HepG2 (cell line): ENCODE data around the gene HES3. TPM values are rescaled to one million over a fixed set of nuclear protein-coding genes. Genes with fewer than 3 reads are reported as not detected.

Source experiments
- DMAP1 ChIP-seq: IDR thresholded peaks from 2 replicates; pipeline ENCODE4 v1.6.1; 2016
- HHEX ChIP-seq: IDR thresholded peaks from 2 replicates; pipeline ENCODE4 v1.6.1; 2016; ENCODE audit warnings: control low read depth
- HOXA5 ChIP-seq: sonication (generic); formaldehyde crosslinking; IDR thresholded peaks from 2 replicates; pipeline ENCODE4 v1.4.0; 2020; ENCODE audit warnings: missing genetic modification reagents
- IKZF1 ChIP-seq: fragments of 450-650 bp; IDR thresholded peaks from 2 replicates; pipeline ENCODE4 v1.7.1; 2016
- KLF12 ChIP-seq: sonication (generic); formaldehyde crosslinking; IDR thresholded peaks from 2 replicates; pipeline ENCODE4 v1.4.0; 2020; ENCODE audit warnings: missing genetic modification reagents, borderline replicate concordance
- MTA3 ChIP-seq: sonication (generic); formaldehyde crosslinking; IDR thresholded peaks from 2 replicates; pipeline ENCODE4 v1.4.0; 2020; ENCODE audit warnings: missing genetic modification reagents
- SOX13 ChIP-seq, 3 experiments: fragments of 450-650 bp in 1 of 3; sonication (generic) in 1 of 3; formaldehyde crosslinking in 1 of 3; IDR thresholded peaks in 2 of 3; conservative IDR thresholded peaks in 1 of 3; 2 replicates each; pipeline versions ENCODE4 v1.5.0 to v1.6.1; 2016 to 2020; ENCODE audit warnings: antibody characterized with exemption in 1 of 3, mild to moderate bottlenecking in 1 of 3, missing compliant biosample characterization in 1 of 3, missing genetic modification reagents in 1 of 3, moderate library complexity in 1 of 3
- SRF ChIP-seq: IDR thresholded peaks from 2 replicates; pipeline ENCODE4 v1.6.1; 2011; ENCODE audit warnings: mild to moderate bottlenecking, low read depth, low read length, moderate library complexity
- TOE1 ChIP-seq: sonication (generic); formaldehyde crosslinking; IDR thresholded peaks from 2 replicates; pipeline ENCODE4 v1.4.0; 2020; ENCODE audit warnings: mild to moderate bottlenecking, missing genetic modification reagents
- ZBTB20 ChIP-seq: sonication (generic); formaldehyde crosslinking; IDR thresholded peaks from 2 replicates; pipeline ENCODE4 v1.8.1; 2023; ENCODE audit warnings: missing genetic modification reagents, low read depth, mild to moderate bottlenecking, borderline replicate concordance
- ZNF251 ChIP-seq: sonication (generic); formaldehyde crosslinking; IDR thresholded peaks from 2 replicates; pipeline ENCODE4 v1.9.0; 2021; ENCODE audit warnings: mild to moderate bottlenecking, missing genetic modification reagents
- ZNF292 ChIP-seq: sonication (generic); formaldehyde crosslinking; IDR thresholded peaks from 2 replicates; pipeline ENCODE4 v1.8.1; 2022; ENCODE audit warnings: mild to moderate bottlenecking, low read depth, missing genetic modification reagents, borderline replicate concordance
- ZNF792 ChIP-seq: IDR thresholded peaks from 2 replicates; pipeline ENCODE4 v1.6.1; 2016
- ZSCAN12 ChIP-seq: sonication (generic); formaldehyde crosslinking; IDR thresholded peaks from 2 replicates; pipeline ENCODE4 v1.9.0; 2021; ENCODE audit warnings: mild to moderate bottlenecking, missing genetic modification reagents
- ZSCAN20 ChIP-seq: sonication (generic); formaldehyde crosslinking; IDR thresholded peaks from 2 replicates; pipeline ENCODE4 v1.4.0; 2020; ENCODE audit warnings: missing genetic modification reagents, mild to moderate bottlenecking, borderline replicate concordance
- polyA plus RNA-seq, 8 experiments: library from polyadenylated mRNA; depleted of rRNA in 3 of 8; stranded (reverse) in 7 of 8; unstranded in 1 of 8; fragments of >200 nt; fragmentation: Illumina TruSeq in 4 of 8; extraction: Trizol in 4 of 8; gene quantifications; 2 replicates each; pipeline versions ENCODE4 v1.2.1 to v1.2.3, GENCODE V29; 2011 to 2016; ENCODE audit warnings: low read depth in 4 of 8, missing spikeins in 1 of 8, mixed read lengths in 1 of 8; ENCODE audit not compliant: insufficient read depth in 1 of 8
- total RNA-seq, 5 experiments: library from RNA; depleted of rRNA; stranded (reverse); fragments of >200 nt; fragmentation: Illumina TruSeq; extraction: Trizol; gene quantifications; 2 replicates each; pipeline ENCODE4 v1.2.3, GENCODE V29; 2016; ENCODE audit warnings: low read depth in 1 of 5
- TF ChIP-seq, protein P1 (sequence below): sonication (generic); formaldehyde crosslinking; IDR thresholded peaks from 2 replicates; pipeline ENCODE4 v1.5.1; 2020; ENCODE audit warnings: missing genetic modification reagents, mild to moderate bottlenecking, borderline replicate concordance
- TF ChIP-seq, protein P2 (sequence below): sonication (generic); formaldehyde crosslinking; IDR thresholded peaks from 2 replicates; pipeline ENCODE4 v1.4.0; 2020; ENCODE audit warnings: mild to moderate bottlenecking, low read depth, missing genetic modification reagents
- TF ChIP-seq, protein P3 (sequence below): sonication (generic); formaldehyde crosslinking; conservative IDR thresholded peaks from 2 replicates; pipeline ENCODE4 v1.4.0; 2020; ENCODE audit warnings: mild to moderate bottlenecking, missing genetic modification reagents, moderate library complexity
- TF ChIP-seq, protein P4 (sequence below): sonication (generic); formaldehyde crosslinking; IDR thresholded peaks from 2 replicates; pipeline ENCODE4 v1.8.0; 2022; ENCODE audit warnings: missing genetic modification reagents, mild to moderate bottlenecking, moderate library complexity, borderline replicate concordance

HES3 gene
- total and polyA plus RNA-seq, 2 of the 13 experiments (the other 11 are each of a cell fraction or from before 2014, with no cell fraction given), result not detected

DNA sequence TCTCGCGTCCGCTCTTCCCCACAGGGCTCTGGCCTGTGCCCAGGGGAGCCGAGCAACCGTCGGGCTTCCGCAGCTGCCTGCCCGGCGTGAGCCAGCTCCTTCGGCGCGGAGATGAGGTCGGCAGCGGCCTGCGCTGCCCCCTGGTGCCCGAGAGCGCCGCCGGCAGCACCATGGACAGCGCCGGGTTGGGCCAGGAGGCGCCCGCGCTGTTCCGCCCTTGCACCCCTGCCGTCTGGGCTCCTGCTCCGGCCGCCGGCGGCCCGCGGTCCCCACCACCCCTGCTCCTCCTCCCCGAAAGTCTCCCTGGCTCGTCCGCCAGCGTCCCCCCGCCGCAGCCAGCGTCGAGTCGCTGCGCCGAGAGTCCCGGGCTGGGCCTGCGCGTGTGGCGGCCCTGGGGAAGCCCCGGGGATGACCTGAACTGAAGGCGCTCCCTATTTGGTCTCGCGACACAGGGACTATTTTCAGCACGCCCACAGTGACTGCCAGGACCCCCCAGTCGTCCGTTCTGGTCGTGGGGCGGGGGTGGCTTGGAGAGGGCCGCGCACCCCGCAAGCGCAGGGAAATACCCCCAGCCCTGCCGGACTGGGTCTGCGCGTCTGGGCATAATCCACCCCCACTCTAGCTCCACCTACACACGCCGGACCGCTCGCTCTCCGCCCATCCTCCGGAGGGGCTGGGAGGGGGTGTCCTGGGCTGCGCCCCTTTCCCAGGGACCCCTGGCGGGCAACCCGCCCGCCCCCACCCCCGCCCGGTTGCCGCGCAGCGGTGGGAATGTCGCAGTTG lies 1.3 kb downstream of the HES3 start (continued):
- TF ChIP-seq, protein P1, sequence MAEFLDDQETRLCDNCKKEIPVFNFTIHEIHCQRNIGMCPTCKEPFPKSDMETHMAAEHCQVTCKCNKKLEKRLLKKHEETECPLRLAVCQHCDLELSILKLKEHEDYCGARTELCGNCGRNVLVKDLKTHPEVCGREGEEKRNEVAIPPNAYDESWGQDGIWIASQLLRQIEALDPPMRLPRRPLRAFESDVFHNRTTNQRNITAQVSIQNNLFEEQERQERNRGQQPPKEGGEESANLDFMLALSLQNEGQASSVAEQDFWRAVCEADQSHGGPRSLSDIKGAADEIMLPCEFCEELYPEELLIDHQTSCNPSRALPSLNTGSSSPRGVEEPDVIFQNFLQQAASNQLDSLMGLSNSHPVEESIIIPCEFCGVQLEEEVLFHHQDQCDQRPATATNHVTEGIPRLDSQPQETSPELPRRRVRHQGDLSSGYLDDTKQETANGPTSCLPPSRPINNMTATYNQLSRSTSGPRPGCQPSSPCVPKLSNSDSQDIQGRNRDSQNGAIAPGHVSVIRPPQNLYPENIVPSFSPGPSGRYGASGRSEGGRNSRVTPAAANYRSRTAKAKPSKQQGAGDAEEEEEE (CRISPR knock-in tag), result no peak
- TF ChIP-seq ZBTB20 (CRISPR knock-in tag), result peak; percentile 97
- TF ChIP-seq KLF12 (CRISPR knock-in tag), result peak; percentile 98
- TF ChIP-seq IKZF1, result no peak
- TF ChIP-seq, protein P2, sequence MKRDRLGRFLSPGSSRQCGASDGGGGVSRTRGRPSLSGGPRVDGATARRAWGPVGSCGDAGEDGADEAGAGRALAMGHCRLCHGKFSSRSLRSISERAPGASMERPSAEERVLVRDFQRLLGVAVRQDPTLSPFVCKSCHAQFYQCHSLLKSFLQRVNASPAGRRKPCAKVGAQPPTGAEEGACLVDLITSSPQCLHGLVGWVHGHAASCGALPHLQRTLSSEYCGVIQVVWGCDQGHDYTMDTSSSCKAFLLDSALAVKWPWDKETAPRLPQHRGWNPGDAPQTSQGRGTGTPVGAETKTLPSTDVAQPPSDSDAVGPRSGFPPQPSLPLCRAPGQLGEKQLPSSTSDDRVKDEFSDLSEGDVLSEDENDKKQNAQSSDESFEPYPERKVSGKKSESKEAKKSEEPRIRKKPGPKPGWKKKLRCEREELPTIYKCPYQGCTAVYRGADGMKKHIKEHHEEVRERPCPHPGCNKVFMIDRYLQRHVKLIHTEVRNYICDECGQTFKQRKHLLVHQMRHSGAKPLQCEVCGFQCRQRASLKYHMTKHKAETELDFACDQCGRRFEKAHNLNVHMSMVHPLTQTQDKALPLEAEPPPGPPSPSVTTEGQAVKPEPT (CRISPR knock-in tag), result peak; percentile 88
- TF ChIP-seq ZSCAN20, result peak; percentile 99
- peak; percentile 48; the same call in 1 of the 2 replicates for TF ChIP-seq DMAP1 (CRISPR knock-in tag)
- TF ChIP-seq SOX13 (IDR thresholded peaks at IDR 0.05), result no peak
- TF ChIP-seq SOX13 (CRISPR knock-in tag; conservative IDR thresholded peaks at IDR 0.05 in 1 of 2, IDR thresholded peaks at IDR 0.05 in 1 of 2), result peak in 1 of 2 experiments; percentile 81; a peak in 2 of 4 replicates
- TF ChIP-seq ZSCAN12, result peak; percentile 99
- TF ChIP-seq ZNF292 (CRISPR knock-in tag), result no peak
- peak; percentile 99 for TF ChIP-seq ZNF792
- TF ChIP-seq, protein P3, sequence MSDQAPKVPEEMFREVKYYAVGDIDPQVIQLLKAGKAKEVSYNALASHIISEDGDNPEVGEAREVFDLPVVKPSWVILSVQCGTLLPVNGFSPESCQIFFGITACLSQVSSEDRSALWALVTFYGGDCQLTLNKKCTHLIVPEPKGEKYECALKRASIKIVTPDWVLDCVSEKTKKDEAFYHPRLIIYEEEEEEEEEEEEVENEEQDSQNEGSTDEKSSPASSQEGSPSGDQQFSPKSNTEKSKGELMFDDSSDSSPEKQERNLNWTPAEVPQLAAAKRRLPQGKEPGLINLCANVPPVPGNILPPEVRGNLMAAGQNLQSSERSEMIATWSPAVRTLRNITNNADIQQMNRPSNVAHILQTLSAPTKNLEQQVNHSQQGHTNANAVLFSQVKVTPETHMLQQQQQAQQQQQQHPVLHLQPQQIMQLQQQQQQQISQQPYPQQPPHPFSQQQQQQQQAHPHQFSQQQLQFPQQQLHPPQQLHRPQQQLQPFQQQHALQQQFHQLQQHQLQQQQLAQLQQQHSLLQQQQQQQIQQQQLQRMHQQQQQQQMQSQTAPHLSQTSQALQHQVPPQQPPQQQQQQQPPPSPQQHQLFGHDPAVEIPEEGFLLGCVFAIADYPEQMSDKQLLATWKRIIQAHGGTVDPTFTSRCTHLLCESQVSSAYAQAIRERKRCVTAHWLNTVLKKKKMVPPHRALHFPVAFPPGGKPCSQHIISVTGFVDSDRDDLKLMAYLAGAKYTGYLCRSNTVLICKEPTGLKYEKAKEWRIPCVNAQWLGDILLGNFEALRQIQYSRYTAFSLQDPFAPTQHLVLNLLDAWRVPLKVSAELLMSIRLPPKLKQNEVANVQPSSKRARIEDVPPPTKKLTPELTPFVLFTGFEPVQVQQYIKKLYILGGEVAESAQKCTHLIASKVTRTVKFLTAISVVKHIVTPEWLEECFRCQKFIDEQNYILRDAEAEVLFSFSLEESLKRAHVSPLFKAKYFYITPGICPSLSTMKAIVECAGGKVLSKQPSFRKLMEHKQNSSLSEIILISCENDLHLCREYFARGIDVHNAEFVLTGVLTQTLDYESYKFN (CRISPR knock-in tag), result 0 out of 2 replicates have a peak, but pooled peaks have one; percentile 23
- TF ChIP-seq MTA3, result no peak
- TF ChIP-seq TOE1 (CRISPR knock-in tag), result peak; percentile 88; the same call in 1 of the 2 replicates
- TF ChIP-seq, protein P4, sequence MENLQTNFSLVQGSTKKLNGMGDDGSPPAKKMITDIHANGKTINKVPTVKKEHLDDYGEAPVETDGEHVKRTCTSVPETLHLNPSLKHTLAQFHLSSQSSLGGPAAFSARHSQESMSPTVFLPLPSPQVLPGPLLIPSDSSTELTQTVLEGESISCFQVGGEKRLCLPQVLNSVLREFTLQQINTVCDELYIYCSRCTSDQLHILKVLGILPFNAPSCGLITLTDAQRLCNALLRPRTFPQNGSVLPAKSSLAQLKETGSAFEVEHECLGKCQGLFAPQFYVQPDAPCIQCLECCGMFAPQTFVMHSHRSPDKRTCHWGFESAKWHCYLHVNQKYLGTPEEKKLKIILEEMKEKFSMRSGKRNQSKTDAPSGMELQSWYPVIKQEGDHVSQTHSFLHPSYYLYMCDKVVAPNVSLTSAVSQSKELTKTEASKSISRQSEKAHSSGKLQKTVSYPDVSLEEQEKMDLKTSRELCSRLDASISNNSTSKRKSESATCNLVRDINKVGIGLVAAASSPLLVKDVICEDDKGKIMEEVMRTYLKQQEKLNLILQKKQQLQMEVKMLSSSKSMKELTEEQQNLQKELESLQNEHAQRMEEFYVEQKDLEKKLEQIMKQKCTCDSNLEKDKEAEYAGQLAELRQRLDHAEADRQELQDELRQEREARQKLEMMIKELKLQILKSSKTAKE (CRISPR knock-in tag), result peak; percentile 74
- no peak for TF ChIP-seq SRF
- peak; percentile 98 for TF ChIP-seq ZNF251 (CRISPR knock-in tag)
- TF ChIP-seq HOXA5, result peak; percentile 99
- no peak for TF ChIP-seq HHEX (CRISPR knock-in tag)
